ENCODE results near the gene NME3.

Gene NME3

GRCh38 chr16:1776991-1777374 lies 5.6 kb upstream of the NME3 start:
- no peak for TF ChIP-seq CTCF (IDR thresholded peaks at IDR 0.05; ENCODE audit: low read depth, low read length, missing control alignments)
- DNase-seq (ENCODE audit: extremely low read depth, low read depth): no peak
- H3K4me3 ChIP-seq (replicated peaks; ENCODE audit: low read depth, low read length): no peak overlapping the region

GRCh38 chr16:1776672-1776955 lies 5.3 kb upstream of the NME3 start:
- DNase-seq (ENCODE audit: extremely low read depth, low read depth): no peak
- TF ChIP-seq CTCF (IDR thresholded peaks at IDR 0.05; ENCODE audit: low read depth, low read length, missing control alignments): no peak
- no peak overlapping the region for H3K4me3 ChIP-seq (replicated peaks; ENCODE audit: low read depth, low read length)

DNA sequence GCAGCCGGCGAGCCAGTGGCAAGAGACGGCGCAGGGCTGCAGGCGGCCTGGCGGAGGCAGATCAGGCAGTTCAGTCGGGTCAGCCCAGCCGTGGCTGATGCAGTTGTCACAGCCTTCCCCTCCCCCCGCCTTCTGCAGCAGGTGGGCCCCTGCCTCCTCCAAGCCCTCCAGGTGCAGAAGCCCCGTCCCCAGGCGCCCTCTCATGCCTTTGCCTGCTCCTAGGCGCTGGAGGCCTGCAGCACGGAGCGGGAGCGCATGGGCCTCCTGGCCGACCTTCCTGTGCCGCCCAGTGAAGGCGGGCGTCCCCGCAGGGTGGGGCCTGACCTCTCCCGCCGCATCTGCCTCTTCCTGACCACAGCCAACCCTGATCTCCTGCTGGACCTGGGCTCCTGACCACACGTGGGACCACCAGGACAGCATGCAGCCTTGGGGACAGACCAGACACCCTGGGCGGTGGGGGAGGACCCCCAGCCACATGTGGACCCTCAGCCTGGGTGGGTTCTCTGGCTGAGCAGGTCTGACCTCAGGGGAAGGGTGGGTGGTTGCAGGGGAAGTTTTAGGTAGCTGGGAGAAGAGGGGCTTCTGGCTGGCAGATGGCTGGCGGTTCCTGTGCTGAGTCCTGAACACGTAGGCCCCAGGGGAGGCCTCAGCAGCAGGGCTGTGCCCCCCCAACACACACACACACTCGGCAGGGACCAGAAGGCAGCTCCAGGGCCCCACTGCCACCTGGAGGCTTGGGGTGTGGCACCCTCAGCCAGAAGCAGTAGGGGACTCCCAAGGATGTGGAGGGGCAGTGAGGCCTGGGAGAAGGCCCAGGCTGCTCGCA lies 4.7 kb upstream of the NME3 start:
- TF ChIP-seq CTCF (IDR thresholded peaks at IDR 0.05; ENCODE audit: low read depth, low read length, missing control alignments): no peak
- no peak for DNase-seq (ENCODE audit: extremely low read depth, low read depth)
- no peak overlapping the region for H3K4me3 ChIP-seq (replicated peaks; ENCODE audit: low read depth, low read length)

DNA sequence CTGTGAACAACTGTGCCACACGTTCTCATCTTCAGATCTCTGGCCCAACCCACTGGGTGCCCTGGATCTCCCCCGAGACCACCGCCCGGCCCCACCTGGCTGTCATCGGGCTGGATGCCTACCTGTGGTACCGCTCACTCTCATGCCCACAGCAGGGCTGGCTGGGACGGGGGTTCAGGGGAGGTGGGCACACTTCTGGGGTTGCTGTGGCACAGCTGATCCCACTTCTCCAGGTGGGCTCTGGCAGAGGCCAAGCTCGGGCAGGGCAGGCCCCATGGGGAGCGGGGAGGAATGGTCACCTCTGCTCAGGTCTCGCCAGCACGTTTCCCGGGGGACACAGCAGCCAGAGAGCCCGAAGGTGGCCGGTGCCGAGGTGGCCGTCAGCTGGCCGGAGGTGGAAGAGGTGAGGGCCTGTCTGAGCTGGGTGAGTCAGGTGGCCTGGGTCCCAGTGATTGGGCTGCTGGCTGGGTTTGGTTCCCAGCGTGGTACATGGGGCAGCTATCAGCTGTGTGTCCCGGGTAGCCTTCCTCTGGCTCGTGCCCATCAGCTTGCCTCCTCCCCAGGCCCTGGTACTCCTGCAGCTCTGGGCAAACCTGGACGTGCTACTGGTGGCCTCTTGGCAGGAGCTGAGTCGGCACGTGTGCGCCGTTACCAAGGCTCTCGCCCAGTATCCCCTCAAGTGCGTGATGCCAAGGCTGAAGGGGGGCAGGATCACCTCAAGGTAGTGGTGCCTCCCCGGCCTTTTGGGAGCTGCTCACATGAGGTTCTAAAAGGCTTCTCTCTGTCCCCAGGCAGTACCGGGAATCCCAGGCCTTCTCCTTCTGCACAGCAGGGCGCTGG lies 3.9 kb upstream of the NME3 start:
- DNase-seq (ENCODE audit: extremely low read depth, low read depth): no peak
- TF ChIP-seq CTCF (IDR thresholded peaks at IDR 0.05; ENCODE audit: low read depth, low read length, missing control alignments): no peak

DNA sequence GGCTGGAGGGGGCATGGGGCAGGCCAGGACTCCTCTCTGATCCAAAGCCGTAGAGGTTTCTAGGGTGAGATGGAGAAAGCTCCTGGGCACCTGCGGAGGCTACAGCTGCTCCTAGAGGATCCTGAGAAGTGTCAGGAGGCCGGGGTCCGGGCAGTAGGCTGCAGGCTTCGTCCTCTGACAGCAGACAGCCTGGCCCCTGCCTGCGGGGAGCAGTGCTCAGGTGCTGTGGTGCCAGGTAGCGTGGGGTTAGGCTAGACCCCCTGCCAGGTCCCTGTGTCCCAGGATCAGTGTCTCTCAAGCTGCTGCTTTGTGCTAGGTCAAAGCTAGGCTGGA lies 3.1 kb upstream of the NME3 start:
- H3K4me3 ChIP-seq (replicated peaks; ENCODE audit: low read depth, low read length): peak overlapping the region; percentile 91
- DNase-seq (ENCODE audit: extremely low read depth, low read depth): no peak
- no peak for TF ChIP-seq CTCF (IDR thresholded peaks at IDR 0.05; ENCODE audit: low read depth, low read length, missing control alignments)

More for the DNA sequence above, 3.9 kb upstream of the NME3 start:
- no peak overlapping the region; the same call in 1 of the 2 replicates for H3K4me3 ChIP-seq (replicated peaks; ENCODE audit: low read depth, low read length)

- peak overlapping the region; percentile 91 for H3K4me3 ChIP-seq (replicated peaks; ENCODE audit: low read depth, low read length)
- DNase-seq (ENCODE audit: extremely low read depth, low read depth): no peak
- TF ChIP-seq CTCF (IDR thresholded peaks at IDR 0.05; ENCODE audit: low read depth, low read length, missing control alignments): no peak
These were observed 2.5 kb upstream of the NME3 start for GRCh38 chr16:1773703-1774447.
